Hepatocyte (in vitro differentiated cells): Measurements from ENCODE around the gene ANO2. TPM values are rescaled to one million over a fixed set of nuclear protein-coding genes. Genes with fewer than 3 reads are reported as not detected.

Source experiments
- DNase-seq: peaks from one replicate; pipeline ENCODE4 v3.0.0-alpha.2; 2016; ENCODE audit warnings: low spot score
- H2AFZ ChIP-seq: fragments of 200-600 bp; sonication (generic); 2 replicates; pipeline ENCODE4 v1.6.0; 2016; ENCODE audit warnings: antibody characterized with exemption, mild to moderate bottlenecking
- H3K27ac ChIP-seq: fragments of 200-600 bp; sonication (generic); 2 replicates; pipeline ENCODE4 v1.5.1; 2016; ENCODE audit warnings: mild to moderate bottlenecking
- H3K27me3 ChIP-seq: fragments of 200-600 bp; sonication (generic); 2 replicates; pipeline ENCODE4 v1.6.1; 2016
- H3K36me3 ChIP-seq: fragments of 200-600 bp; sonication (generic); replicated peaks from 2 replicates; pipeline ENCODE4 v1.5.1; 2016; ENCODE audit warnings: low read depth; ENCODE audit not compliant: insufficient read depth
- H3K4me1 ChIP-seq: fragments of 200-600 bp; sonication (generic); 2 replicates; pipeline ENCODE4 v1.5.1; 2016; ENCODE audit warnings: mild to moderate bottlenecking, moderate library complexity; ENCODE audit not compliant: insufficient read depth
- H3K4me2 ChIP-seq: fragments of 200-600 bp; sonication (generic); 2 replicates; pipeline ENCODE4 v1.6.0; 2016
- H3K4me3 ChIP-seq: fragments of 200-600 bp; sonication (generic); 2 replicates; pipeline ENCODE4 v1.5.1; 2016; ENCODE audit warnings: mild to moderate bottlenecking
- H3K79me2 ChIP-seq: fragments of 200-600 bp; sonication (generic); 2 replicates; pipeline ENCODE4 v1.6.0; 2017; ENCODE audit warnings: mild to moderate bottlenecking
- H3K9me2 ChIP-seq: fragments of 200-600 bp; sonication (generic); replicated peaks from 2 replicates; pipeline ENCODE4 v1.6.0; 2017; ENCODE audit warnings: mild to moderate bottlenecking; ENCODE audit not compliant: insufficient read depth
- H3K9me3 ChIP-seq: fragments of 200-600 bp; sonication (generic); 2 replicates; pipeline ENCODE4 v1.5.1; 2016; ENCODE audit warnings: low read depth, mild to moderate bottlenecking
- H4K20me1 ChIP-seq: fragments of 200-600 bp; sonication (generic); 2 replicates; pipeline ENCODE4 v1.6.0; 2016; ENCODE audit warnings: mild to moderate bottlenecking; ENCODE audit not compliant: insufficient read depth, poor library complexity, severe bottlenecking
- EZH2 ChIP-seq: fragments of 200-600 bp; sonication (generic); IDR thresholded peaks from 2 replicates; pipeline ENCODE4 v1.6.1; 2016; ENCODE audit warnings: antibody characterized with exemption, mild to moderate bottlenecking, borderline replicate concordance
- EZH2phosphoT487 ChIP-seq: fragments of 200-600 bp; sonication (generic); IDR thresholded peaks from one replicate; pipeline ENCODE4 v1.6.1; 2018; ENCODE audit warnings: antibody characterized with exemption, mild to moderate bottlenecking, low read depth, moderate library complexity; ENCODE audit not compliant: unreplicated experiment, severe bottlenecking
- WGBS: methylation state at CpG from one replicate; pipeline ENCODE4 v1.1.6; 2016; ENCODE audit warnings: low lambda C conversion rate; ENCODE audit errors: missing lambda C conversion rate; 5-methylcytosine and 5-hydroxymethylcytosine counted together
- polyA plus RNA-seq: library from polyadenylated mRNA; unstranded; fragments of >200 nt; fragmentation: Nextera tagmentation; extraction: Ambion mirVana; gene quantifications from 2 replicates; pipeline ENCODE4 v1.2.1, GENCODE V29; 2016
- total RNA-seq: library from RNA; depleted of rRNA; stranded (reverse); fragments of >200 nt; gene quantifications from 2 replicates; pipeline ENCODE4 v1.2.3, GENCODE V29; 2014
- TF ChIP-seq, protein P1 (sequence below): fragments of 200-600 bp; sonication (generic); IDR thresholded peaks from 2 replicates; pipeline ENCODE4 v1.5.1; 2016; ENCODE audit warnings: antibody characterized with exemption, mild to moderate bottlenecking; ENCODE audit not compliant: poor library complexity

The ANO2 gene
- total and polyA plus RNA-seq, 2 experiments from 2014 or later = 1.0 to 1.9 TPM

DNA sequence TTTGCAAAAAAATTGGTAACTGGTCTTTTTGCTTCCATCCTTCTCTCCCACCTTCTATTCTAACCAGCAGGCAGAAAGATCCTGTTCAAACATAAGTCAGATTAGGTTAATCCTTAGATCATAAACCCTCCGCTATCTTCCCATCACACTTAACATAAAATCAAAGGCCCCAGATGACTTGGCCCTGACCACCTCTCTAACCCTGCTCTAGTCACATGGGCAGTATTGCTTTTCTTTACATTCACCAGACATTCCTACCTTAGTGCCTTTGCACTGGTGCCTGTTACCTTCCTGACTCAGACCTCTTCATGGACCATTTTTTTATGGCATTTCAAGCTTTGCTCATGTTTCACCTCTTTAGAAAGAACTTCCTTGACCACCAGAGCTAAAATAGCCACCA, 429.6 kb downstream of the ANO2 start:
- Histone ChIP-seq H3K27ac (no peak overlapping the region), H3K36me3 (no peaks in the 10 kb centered on the region), H3K4me1 (peaks cover 14% of the 10 kb centered on the region), H4K20me1 (no peaks in the 10 kb centered on the region), H3K9me3 (no peaks in the 10 kb centered on the region), H3K4me2 (no peak overlapping the region), H2AFZ (no peak overlapping the region), H3K27me3 (no peaks in the 10 kb centered on the region), H3K79me2 (no peaks in the 10 kb centered on the region), H3K4me3 (no peak overlapping the region), H3K9me2 (no peaks in the 10 kb centered on the region)
- TF ChIP-seq, protein P1, sequence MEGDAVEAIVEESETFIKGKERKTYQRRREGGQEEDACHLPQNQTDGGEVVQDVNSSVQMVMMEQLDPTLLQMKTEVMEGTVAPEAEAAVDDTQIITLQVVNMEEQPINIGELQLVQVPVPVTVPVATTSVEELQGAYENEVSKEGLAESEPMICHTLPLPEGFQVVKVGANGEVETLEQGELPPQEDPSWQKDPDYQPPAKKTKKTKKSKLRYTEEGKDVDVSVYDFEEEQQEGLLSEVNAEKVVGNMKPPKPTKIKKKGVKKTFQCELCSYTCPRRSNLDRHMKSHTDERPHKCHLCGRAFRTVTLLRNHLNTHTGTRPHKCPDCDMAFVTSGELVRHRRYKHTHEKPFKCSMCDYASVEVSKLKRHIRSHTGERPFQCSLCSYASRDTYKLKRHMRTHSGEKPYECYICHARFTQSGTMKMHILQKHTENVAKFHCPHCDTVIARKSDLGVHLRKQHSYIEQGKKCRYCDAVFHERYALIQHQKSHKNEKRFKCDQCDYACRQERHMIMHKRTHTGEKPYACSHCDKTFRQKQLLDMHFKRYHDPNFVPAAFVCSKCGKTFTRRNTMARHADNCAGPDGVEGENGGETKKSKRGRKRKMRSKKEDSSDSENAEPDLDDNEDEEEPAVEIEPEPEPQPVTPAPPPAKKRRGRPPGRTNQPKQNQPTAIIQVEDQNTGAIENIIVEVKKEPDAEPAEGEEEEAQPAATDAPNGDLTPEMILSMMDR = no peak
- TF ChIP-seq EZH2 = no peak
- TF ChIP-seq EZH2phosphoT487 = no peak
- no peak for DNase-seq
- WGBS = 79% methylated on average over 1 of the region's 1 CpG

DNA sequence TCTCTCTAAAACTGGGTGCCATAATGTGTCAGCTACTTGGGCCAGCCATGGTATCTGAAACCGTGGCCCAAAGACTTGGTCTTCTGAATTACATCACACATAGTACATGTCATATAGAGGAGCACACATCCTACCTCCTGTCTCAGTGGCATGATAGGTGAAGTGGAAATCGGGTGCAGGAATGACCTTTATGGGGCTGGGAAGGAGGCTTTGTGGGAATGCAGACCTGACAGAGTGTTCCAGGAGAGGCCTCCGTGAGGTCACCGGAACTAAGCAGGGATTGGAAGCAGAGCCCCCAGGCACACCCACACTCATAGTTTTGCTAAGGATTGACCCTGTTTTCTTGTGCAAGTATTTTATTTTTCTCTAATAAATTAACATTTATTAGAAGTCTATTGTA, 430.5 kb downstream of the ANO2 start:
- Histone ChIP-seq H3K9me3 (no peaks in the 10 kb centered on the region), H4K20me1 (no peaks in the 10 kb centered on the region), H3K79me2 (no peaks in the 10 kb centered on the region), H3K4me1 (peaks cover 14% of the 10 kb centered on the region), H3K4me3 (no peak overlapping the region), H3K27me3 (no peaks in the 10 kb centered on the region), H3K4me2 (no peak overlapping the region), H3K27ac (no peak overlapping the region), H2AFZ (no peak overlapping the region), H3K9me2 (no peaks in the 10 kb centered on the region), H3K36me3 (no peaks in the 10 kb centered on the region)
- DNase-seq = no peak
- WGBS = 90% methylated on average over 4 of the region's 4 CpGs
- TF ChIP-seq, protein P1 = no peak
- TF ChIP-seq EZH2phosphoT487 (no peak), EZH2 (no peak)

DNA sequence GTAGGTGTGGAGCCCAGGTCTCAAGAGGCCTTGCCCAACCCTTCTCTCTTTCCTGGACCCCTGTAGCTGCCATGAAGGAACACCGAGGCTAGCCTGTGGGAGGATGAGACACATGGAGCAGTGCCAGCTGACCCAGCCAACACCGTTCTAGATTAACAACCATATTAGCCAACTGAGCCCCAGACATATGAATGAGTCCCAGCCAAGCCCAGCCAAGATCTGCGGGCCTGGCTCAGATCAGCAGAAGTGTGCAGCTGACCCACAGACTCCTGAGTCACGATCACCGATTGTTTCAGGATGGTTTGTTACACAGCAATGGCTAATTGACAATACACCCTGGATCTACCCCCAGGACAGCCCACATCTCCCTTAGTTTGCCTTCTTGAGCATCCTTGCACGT, 431.0 kb downstream of the ANO2 start:
- WGBS = 93% methylated on average over 6 of the region's 6 CpGs
- Histone ChIP-seq H3K79me2 (no peaks in the 10 kb centered on the region), H3K4me1 (peaks cover 14% of the 10 kb centered on the region), H3K9me3 (no peaks in the 10 kb centered on the region), H2AFZ (no peak overlapping the region), H3K27me3 (no peaks in the 10 kb centered on the region), H3K4me3 (no peak overlapping the region), H3K36me3 (no peaks in the 10 kb centered on the region), H4K20me1 (no peaks in the 10 kb centered on the region), H3K9me2 (no peaks in the 10 kb centered on the region), H3K27ac (no peak overlapping the region), H3K4me2 (no peak overlapping the region)
- TF ChIP-seq EZH2phosphoT487 (no peak), EZH2 (no peak)
- TF ChIP-seq, protein P1 = no peak
- no peak for DNase-seq

DNA sequence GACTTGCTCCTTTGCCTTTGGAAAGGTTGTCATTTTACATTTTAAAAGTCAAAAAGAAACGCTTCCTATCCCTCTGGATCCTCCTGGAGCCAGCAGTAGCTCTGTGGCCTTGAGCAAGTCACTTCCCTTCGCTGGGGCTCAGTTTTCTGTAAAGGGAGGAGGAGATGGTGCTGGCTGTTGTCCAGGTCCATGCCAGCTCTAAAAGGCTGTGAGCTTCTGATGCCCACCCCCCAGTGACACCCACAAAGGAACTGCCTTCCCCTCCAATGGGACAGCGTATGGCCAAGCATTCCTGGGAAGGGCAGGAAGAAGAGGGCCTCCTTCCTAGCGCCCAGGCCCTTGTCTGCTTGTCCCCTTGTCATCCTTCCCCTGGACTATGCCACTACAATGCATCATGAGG, 431.7 kb downstream of the ANO2 start:
- H3K4me2 ChIP-seq = no peak overlapping the region
- no peaks in the 10 kb centered on the region for H3K36me3 ChIP-seq
- no peaks in the 10 kb centered on the region for H3K79me2 ChIP-seq
- no peaks in the 10 kb centered on the region for H3K27me3 ChIP-seq
- H3K4me3 ChIP-seq = no peak overlapping the region
- H3K4me1 ChIP-seq = peaks cover 14% of the 10 kb centered on the region
- WGBS = 84% methylated on average over 4 of the region's 4 CpGs
- TF ChIP-seq EZH2 = no peak
- no peak for TF ChIP-seq EZH2phosphoT487
- TF ChIP-seq, protein P1 = no peak
- H4K20me1 ChIP-seq = no peaks in the 10 kb centered on the region
- no peak for DNase-seq
- no peaks in the 10 kb centered on the region for H3K9me3 ChIP-seq
- H3K27ac ChIP-seq = no peak overlapping the region
- H2AFZ ChIP-seq = no peak overlapping the region
- no peaks in the 10 kb centered on the region for H3K9me2 ChIP-seq
